Mesendoderm (in vitro differentiated cells): ENCODE data around the gene LCN6.

Experiments
- DNase-seq: peaks from one replicate; pipeline ENCODE4 v3.0.0; 2013
- H2AK5ac ChIP-seq: 2 replicates; pipeline ENCODE4 v1.6.1; 2013; ENCODE audit warnings: low read length, inconsistent platforms
- H2BK120ac ChIP-seq: 2 replicates; pipeline ENCODE4 v1.6.1; 2013; ENCODE audit warnings: low read depth, mild to moderate bottlenecking, low read length, moderate library complexity, mixed read lengths
- H2BK15ac ChIP-seq: replicated peaks from 2 replicates; pipeline ENCODE4 v1.6.1; 2013; ENCODE audit warnings: low read depth, mild to moderate bottlenecking, moderate library complexity
- H2BK5ac ChIP-seq: 2 replicates; pipeline ENCODE4 v1.6.1; 2013; ENCODE audit warnings: low read length, inconsistent platforms
- H3K18ac ChIP-seq: 2 replicates; pipeline ENCODE4 v1.6.1; 2013; ENCODE audit warnings: mild to moderate bottlenecking, low read length, mixed read lengths
- H3K23ac ChIP-seq: one replicate; pipeline ENCODE4 v1.6.1; 2013; ENCODE audit warnings: low read length
- H3K27ac ChIP-seq: 2 replicates; pipeline ENCODE4 v1.5.1; 2013; ENCODE audit warnings: low read depth, mild to moderate bottlenecking, inconsistent platforms, low read length, moderate library complexity
- H3K27me3 ChIP-seq: 2 replicates; pipeline ENCODE4 v1.6.1; 2013; ENCODE audit warnings: low read length, control low read depth, mild to moderate bottlenecking, inconsistent platforms; ENCODE audit not compliant: insufficient read depth, poor library complexity
- H3K36me3 ChIP-seq: 2 replicates; pipeline ENCODE4 v1.6.1; 2013; ENCODE audit warnings: low read length, inconsistent platforms; ENCODE audit not compliant: control insufficient read depth, insufficient read depth
- H3K4ac ChIP-seq: one replicate; pipeline ENCODE4 v1.6.1; 2013; ENCODE audit warnings: low read depth, mild to moderate bottlenecking, low read length, moderate library complexity
- H3K4me1 ChIP-seq: 2 replicates; pipeline ENCODE4 v1.6.1; 2013; ENCODE audit warnings: low read depth, low read length, inconsistent platforms; ENCODE audit not compliant: control insufficient read depth
- H3K4me2 ChIP-seq: 2 replicates; pipeline ENCODE4 v1.6.1; 2013; ENCODE audit warnings: low read length
- H3K4me3 ChIP-seq: 2 replicates; pipeline ENCODE4 v1.5.1; 2013; ENCODE audit warnings: mild to moderate bottlenecking, low read length
- H3K56ac ChIP-seq: one replicate; pipeline ENCODE4 v1.6.1; 2013; ENCODE audit warnings: low read length
- H3K79me1 ChIP-seq: 2 replicates; pipeline ENCODE4 v1.6.1; 2013; ENCODE audit warnings: low read length, inconsistent platforms
- H3K79me2 ChIP-seq: 2 replicates; pipeline ENCODE4 v1.6.1; 2013; ENCODE audit warnings: mild to moderate bottlenecking, low read length; ENCODE audit not compliant: control insufficient read depth, insufficient read depth
- H3K9ac ChIP-seq: 2 replicates; pipeline ENCODE4 v1.6.1; 2013; ENCODE audit warnings: low read length, inconsistent platforms
- H4K5ac ChIP-seq: one replicate; pipeline ENCODE4 v1.6.1; 2013; ENCODE audit warnings: low read length
- H4K8ac ChIP-seq: one replicate; pipeline ENCODE4 v1.6.1; 2013; ENCODE audit warnings: low read depth, mild to moderate bottlenecking, control low read depth, low read length, moderate library complexity
- WGBS: extraction: QIAGEN DNeasy Blood & Tissue Kit; methylation state at CpG from one replicate; pipeline ENCODE4 v1.1.7; 2013; ENCODE audit warnings: low lambda C conversion rate, missing lambda C conversion rate; ENCODE audit not compliant: insufficient coverage; ENCODE audit errors: extremely low coverage; 5-methylcytosine and 5-hydroxymethylcytosine counted together

LCN6 gene

GRCh38 chr9:136726118-136726517 is 22.2 kb downstream of the LCN6 start:
- H3K9ac ChIP-seq, result peak overlapping the region; percentile 98
- no peak overlapping the region for H2BK15ac ChIP-seq
- H3K18ac ChIP-seq, result no peak overlapping the region
- no peak overlapping the region for H4K8ac ChIP-seq
- peak overlapping the region; percentile 89 for H3K23ac ChIP-seq
- no CpG with 5 or more reads among the region's 16 CpGs for WGBS
- H3K36me3 ChIP-seq, result peaks cover 14% of the 10 kb centered on the region
- DNase-seq, result no peak
- peaks cover 37% of the 10 kb centered on the region for H3K79me2 ChIP-seq
- peak overlapping the region; percentile 92 for H3K56ac ChIP-seq
- H2AK5ac ChIP-seq, result no peak overlapping the region
- H3K27me3 ChIP-seq, result no peaks in the 10 kb centered on the region
- peaks cover 6% of the 10 kb centered on the region for H3K4me1 ChIP-seq
- peak overlapping the region; percentile 4 for H3K4me3 ChIP-seq
- no peak overlapping the region for H2BK5ac ChIP-seq
- H3K27ac ChIP-seq, result no peak overlapping the region
- no peak overlapping the region for H2BK120ac ChIP-seq
- no peak overlapping the region for H4K5ac ChIP-seq
- peaks cover 31% of the 10 kb centered on the region for H3K79me1 ChIP-seq
- H3K4ac ChIP-seq, result no peak overlapping the region
- peak overlapping the region; percentile 68 for H3K4me2 ChIP-seq

GRCh38 chr9:136725612-136726011 is 22.7 kb downstream of the LCN6 start:
- H3K4me2 ChIP-seq, result peak overlapping the region; percentile 68
- H3K56ac ChIP-seq, result peak overlapping the region; percentile 92
- no peak overlapping the region for H2BK120ac ChIP-seq
- WGBS, result no CpG with 5 or more reads among the region's 10 CpGs
- peaks cover 6% of the 10 kb centered on the region for H3K4me1 ChIP-seq
- H3K27me3 ChIP-seq, result no peaks in the 10 kb centered on the region
- no peak overlapping the region for H3K27ac ChIP-seq
- peak overlapping the region; percentile 98 for H3K9ac ChIP-seq
- H3K23ac ChIP-seq, result no peak overlapping the region
- peaks cover 37% of the 10 kb centered on the region for H3K79me2 ChIP-seq
- H4K5ac ChIP-seq, result no peak overlapping the region
- H3K4me3 ChIP-seq, result no peak overlapping the region
- no peak overlapping the region for H4K8ac ChIP-seq
- peaks cover 31% of the 10 kb centered on the region for H3K79me1 ChIP-seq
- peaks cover 14% of the 10 kb centered on the region for H3K36me3 ChIP-seq
- no peak overlapping the region for H2BK5ac ChIP-seq
- H3K4ac ChIP-seq, result no peak overlapping the region
- no peak overlapping the region for H2AK5ac ChIP-seq
- DNase-seq, result no peak
- no peak overlapping the region for H2BK15ac ChIP-seq
- no peak overlapping the region for H3K18ac ChIP-seq

- no peak overlapping the region for H4K5ac ChIP-seq
- peaks cover 14% of the 10 kb centered on the region for H3K36me3 ChIP-seq
- no peak overlapping the region for H3K56ac ChIP-seq
Observed at GRCh38 chr9:136724772-136725171, 23.6 kb downstream of the LCN6 start.

GRCh38 chr9:136723989-136724388 is 24.3 kb downstream of the LCN6 start:
- no peaks in the 10 kb centered on the region for H3K27me3 ChIP-seq
- no peak for DNase-seq
- H2BK15ac ChIP-seq, result no peak overlapping the region
- peaks cover 18% of the 10 kb centered on the region for H3K79me1 ChIP-seq
- H3K4me3 ChIP-seq, result no peak overlapping the region
- H3K9ac ChIP-seq, result no peak overlapping the region
- H3K36me3 ChIP-seq, result peaks cover 14% of the 10 kb centered on the region
- no peak overlapping the region for H3K56ac ChIP-seq
- H2BK5ac ChIP-seq, result no peak overlapping the region
- no peak overlapping the region for H2AK5ac ChIP-seq
- H3K79me2 ChIP-seq, result peaks cover 27% of the 10 kb centered on the region
- WGBS, result no CpG with 5 or more reads among the region's 8 CpGs
- H3K4me1 ChIP-seq, result peaks cover 3% of the 10 kb centered on the region
- H3K23ac ChIP-seq, result no peak overlapping the region
- no peak overlapping the region for H4K8ac ChIP-seq
- H2BK120ac ChIP-seq, result no peak overlapping the region
- H4K5ac ChIP-seq, result no peak overlapping the region
- no peak overlapping the region for H3K4ac ChIP-seq
- H3K27ac ChIP-seq, result no peak overlapping the region
- no peak overlapping the region for H3K4me2 ChIP-seq
- H3K18ac ChIP-seq, result no peak overlapping the region

More at GRCh38 chr9:136724772-136725171, 23.6 kb downstream of the LCN6 start:
- no peak overlapping the region for H3K9ac ChIP-seq
- H2BK15ac ChIP-seq, result no peak overlapping the region
- H3K4ac ChIP-seq, result no peak overlapping the region
- H3K4me1 ChIP-seq, result peaks cover 6% of the 10 kb centered on the region
- H3K79me1 ChIP-seq, result peaks cover 26% of the 10 kb centered on the region
- H3K4me2 ChIP-seq, result no peak overlapping the region
- no peak overlapping the region for H4K8ac ChIP-seq
- no peak overlapping the region for H2BK120ac ChIP-seq
- no peak overlapping the region for H3K18ac ChIP-seq
- H3K79me2 ChIP-seq, result peaks cover 32% of the 10 kb centered on the region
- no peak overlapping the region for H3K23ac ChIP-seq
- no peak overlapping the region for H3K27ac ChIP-seq
- DNase-seq, result no peak
- no peak overlapping the region for H2BK5ac ChIP-seq
- H3K4me3 ChIP-seq, result no peak overlapping the region
- H3K27me3 ChIP-seq, result no peaks in the 10 kb centered on the region
- H2AK5ac ChIP-seq, result no peak overlapping the region
- no CpG with 5 or more reads among the region's 7 CpGs for WGBS

GRCh38 chr9:136723362-136723976 is 24.9 kb downstream of the LCN6 start:
- Histone ChIP-seq H3K4me3 (no peak overlapping the region), H3K79me1 (peaks cover 18% of the 10 kb centered on the region), H3K56ac (no peak overlapping the region), H2BK15ac (no peak overlapping the region), H3K36me3 (peaks cover 14% of the 10 kb centered on the region), H3K18ac (no peak overlapping the region), H2AK5ac (no peak overlapping the region), H4K5ac (no peak overlapping the region), H3K4me1 (peaks cover 3% of the 10 kb centered on the region), H3K27ac (no peak overlapping the region), H3K27me3 (no peaks in the 10 kb centered on the region), H3K4ac (no peak overlapping the region), H2BK120ac (no peak overlapping the region), H3K23ac (no peak overlapping the region), H4K8ac (no peak overlapping the region), H3K79me2 (peaks cover 27% of the 10 kb centered on the region), H2BK5ac (no peak overlapping the region), H3K4me2 (no peak overlapping the region), H3K9ac (no peak overlapping the region)
- DNase-seq, result no peak
- WGBS, result no CpG with 5 or more reads among the region's 32 CpGs

GRCh38 chr9:136722969-136723356 is 25.4 kb downstream of the LCN6 start:
- no peak overlapping the region for H3K56ac ChIP-seq
- H4K5ac ChIP-seq, result no peak overlapping the region
- peaks cover 18% of the 10 kb centered on the region for H3K79me1 ChIP-seq
- DNase-seq, result no peak
- peaks cover 27% of the 10 kb centered on the region for H3K79me2 ChIP-seq
- peaks cover 3% of the 10 kb centered on the region for H3K4me1 ChIP-seq
- no peak overlapping the region for H2BK120ac ChIP-seq
- peaks cover 14% of the 10 kb centered on the region for H3K36me3 ChIP-seq
- H3K4ac ChIP-seq, result no peak overlapping the region
- H4K8ac ChIP-seq, result no peak overlapping the region
- H3K27ac ChIP-seq, result no peak overlapping the region
- no peak overlapping the region for H3K4me3 ChIP-seq
- no peak overlapping the region for H3K23ac ChIP-seq
- no peak overlapping the region for H3K9ac ChIP-seq
- no peak overlapping the region for H3K4me2 ChIP-seq
- no peak overlapping the region for H2BK5ac ChIP-seq
- H3K27me3 ChIP-seq, result no peaks in the 10 kb centered on the region
- H2BK15ac ChIP-seq, result no peak overlapping the region
- no peak overlapping the region for H2AK5ac ChIP-seq
- WGBS, result no CpG with 5 or more reads among the region's 24 CpGs
- no peak overlapping the region for H3K18ac ChIP-seq
